Measurements from ENCODE around the gene RYR2. TPM values are rescaled to one million over a fixed set of nuclear protein-coding genes. Genes with fewer than 3 reads are reported as not detected.

The RYR2 gene
- total RNA-seq, 1 experiment from 2014 or later, result 3.4 TPM

DNA sequence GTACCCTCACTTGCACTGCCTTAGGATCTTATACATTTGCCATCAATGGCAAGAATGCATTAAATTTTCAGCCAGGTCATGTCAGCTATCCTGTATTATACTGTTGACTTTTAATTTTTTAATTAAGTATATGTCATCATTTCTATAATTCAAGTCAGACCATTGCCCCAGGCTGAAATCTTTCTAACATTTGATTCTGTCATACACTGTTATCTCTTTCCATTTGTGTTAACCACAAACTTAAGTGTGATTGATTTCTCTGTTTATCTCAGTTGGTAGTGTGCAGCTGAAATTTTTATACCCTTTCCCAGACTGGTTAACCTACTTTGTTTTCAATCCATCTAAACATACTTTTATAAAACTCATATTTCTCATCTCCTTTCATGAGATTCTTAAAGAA is 695.5 kb downstream of the RYR2 start:
- Mint-ChIP-seq H3K27ac (no peak overlapping the region), H3K4me3 (no peak overlapping the region), H3K36me3 (ENCODE audit: insufficient read depth in 1 of 3, low read depth in 3 of 3) (no peaks in the 10 kb centered on the region), H3K4me1 (peaks cover 15 to 21% of the 10 kb centered on the region in 2 experiments), H3K27me3 (ENCODE audit: low read depth) (no peaks in the 10 kb centered on the region), H3K9me3 (no peaks in the 10 kb centered on the region)
- Histone ChIP-seq H2AK5ac (ENCODE audit: insufficient read length, low read length) (no peak overlapping the region), H3K4me1 (ENCODE audit: insufficient read depth, low read length) (peaks cover 2% of the 10 kb centered on the region; the same call in 1 of the 2 replicates), H3K56ac (ENCODE audit: insufficient read length, low read depth, low read length) (no peak overlapping the region), H2BK20ac (ENCODE audit: low read depth, low read length, poor library complexity, severe bottlenecking) (no peak overlapping the region), H3K23ac (ENCODE audit: insufficient read length, low read depth, low read length) (no peak overlapping the region), H3T11ph (ENCODE audit: low read length) (no peak overlapping the region), H3K9ac (ENCODE audit: extremely low read depth, insufficient read length, low read length) (no peak overlapping the region), H3K4me2 (ENCODE audit: insufficient read depth, insufficient read length, low read length) (no peak overlapping the region), H3K79me2 (ENCODE audit: insufficient read depth, low read length) (no peaks in the 10 kb centered on the region), H3K14ac (ENCODE audit: insufficient read depth, low read length) (no peak overlapping the region), H4K8ac (replicated peaks; ENCODE audit: insufficient read length, low read depth, low read length) (no peak overlapping the region), H2BK12ac (ENCODE audit: insufficient read length, low read depth, low read length) (no peak overlapping the region), H3K18ac (ENCODE audit: insufficient read length, low read depth, low read length) (no peak overlapping the region), H2BK120ac (ENCODE audit: low read depth, low read length, poor library complexity, severe bottlenecking) (no peak overlapping the region), H4K91ac (ENCODE audit: insufficient read length, low read depth, low read length) (no peak overlapping the region), H3K9me3 (ENCODE audit: control insufficient read depth, low read depth, low read length) (no peaks in the 10 kb centered on the region), H4K5ac (ENCODE audit: insufficient read length, low read depth, low read length) (no peak overlapping the region), H4K20me1 (ENCODE audit: control insufficient read depth, insufficient read depth, insufficient read length) (no peaks in the 10 kb centered on the region), H2AFZ (ENCODE audit: low read length) (no peak overlapping the region), H3K4ac (ENCODE audit: low read depth, low read length) (no peak overlapping the region), H2BK15ac (ENCODE audit: low read depth, low read length) (no peak overlapping the region), H3K27me3 (ENCODE audit: insufficient read depth, low read length) (no peaks in the 10 kb centered on the region), H3K27ac (ENCODE audit: insufficient read length, low read depth, low read length) (no peak overlapping the region), H3K23me2 (ENCODE audit: insufficient read length, low read depth, low read length, poor library complexity, severe bottlenecking) (no peaks in the 10 kb centered on the region), H3K79me1 (ENCODE audit: insufficient read depth, low read depth, low read length, poor library complexity, severe bottlenecking) (no peaks in the 10 kb centered on the region), H2BK5ac (ENCODE audit: insufficient read length, low read length) (no peak overlapping the region)
- TF ChIP-seq, protein P1, sequence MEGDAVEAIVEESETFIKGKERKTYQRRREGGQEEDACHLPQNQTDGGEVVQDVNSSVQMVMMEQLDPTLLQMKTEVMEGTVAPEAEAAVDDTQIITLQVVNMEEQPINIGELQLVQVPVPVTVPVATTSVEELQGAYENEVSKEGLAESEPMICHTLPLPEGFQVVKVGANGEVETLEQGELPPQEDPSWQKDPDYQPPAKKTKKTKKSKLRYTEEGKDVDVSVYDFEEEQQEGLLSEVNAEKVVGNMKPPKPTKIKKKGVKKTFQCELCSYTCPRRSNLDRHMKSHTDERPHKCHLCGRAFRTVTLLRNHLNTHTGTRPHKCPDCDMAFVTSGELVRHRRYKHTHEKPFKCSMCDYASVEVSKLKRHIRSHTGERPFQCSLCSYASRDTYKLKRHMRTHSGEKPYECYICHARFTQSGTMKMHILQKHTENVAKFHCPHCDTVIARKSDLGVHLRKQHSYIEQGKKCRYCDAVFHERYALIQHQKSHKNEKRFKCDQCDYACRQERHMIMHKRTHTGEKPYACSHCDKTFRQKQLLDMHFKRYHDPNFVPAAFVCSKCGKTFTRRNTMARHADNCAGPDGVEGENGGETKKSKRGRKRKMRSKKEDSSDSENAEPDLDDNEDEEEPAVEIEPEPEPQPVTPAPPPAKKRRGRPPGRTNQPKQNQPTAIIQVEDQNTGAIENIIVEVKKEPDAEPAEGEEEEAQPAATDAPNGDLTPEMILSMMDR (conservative IDR thresholded peaks at IDR 0.05), result no peak
- DNase-seq, result no peak
